ENCODE measurements around the gene PLOD3.

The PLOD3 gene

GRCh38 chr7:101163279-101164070 is 53.9 kb downstream of the PLOD3 start:
- DNase-seq: peak; percentile 39

- DNase-seq: no peak
These were observed 54.7 kb downstream of the PLOD3 start for GRCh38 chr7:101162551-101163278.

DNA sequence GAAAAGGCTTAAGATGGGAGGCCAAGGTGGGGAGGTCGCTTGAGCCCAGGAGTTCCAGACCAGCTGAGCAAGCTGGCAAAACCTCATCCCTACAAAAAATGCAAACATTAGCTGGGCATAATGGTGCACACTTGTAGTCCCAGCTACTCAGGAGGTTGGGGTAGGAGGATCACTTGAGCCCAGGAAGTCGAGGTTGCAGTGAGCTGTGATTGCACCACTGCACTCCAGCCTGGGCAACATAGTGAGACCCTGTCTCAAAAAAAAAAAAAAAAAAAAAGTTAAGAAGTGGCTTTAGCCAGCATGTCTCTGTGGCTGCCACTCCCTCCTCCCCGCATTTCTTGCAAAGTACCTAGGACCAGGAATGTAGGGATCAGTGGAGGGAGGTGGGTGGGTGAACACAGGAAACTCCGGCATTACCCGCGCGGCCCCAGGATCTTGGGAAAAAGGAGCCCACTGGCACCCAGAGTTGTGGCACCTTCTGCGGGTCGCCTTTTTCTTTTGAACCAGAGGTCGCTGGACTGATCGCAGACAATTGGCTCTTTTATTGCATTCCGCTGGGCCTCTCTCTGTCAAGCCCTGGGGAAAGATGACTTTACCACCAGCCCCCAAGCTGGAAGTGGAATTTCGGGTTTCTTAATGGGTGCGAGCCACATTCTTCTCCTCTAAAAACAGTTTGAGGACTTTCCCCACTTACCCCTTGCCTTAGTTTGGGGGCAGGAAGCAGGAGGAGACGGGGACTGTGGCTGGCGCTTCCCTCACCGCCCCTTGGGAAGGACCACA is 55.5 kb downstream of the PLOD3 start:
- no peak for DNase-seq

GRCh38 chr7:101160910-101161309 is 56.5 kb downstream of the PLOD3 start:
- no peak for DNase-seq

- no peak for DNase-seq
These were observed 57.4 kb downstream of the PLOD3 start for GRCh38 chr7:101159696-101160674.

DNA sequence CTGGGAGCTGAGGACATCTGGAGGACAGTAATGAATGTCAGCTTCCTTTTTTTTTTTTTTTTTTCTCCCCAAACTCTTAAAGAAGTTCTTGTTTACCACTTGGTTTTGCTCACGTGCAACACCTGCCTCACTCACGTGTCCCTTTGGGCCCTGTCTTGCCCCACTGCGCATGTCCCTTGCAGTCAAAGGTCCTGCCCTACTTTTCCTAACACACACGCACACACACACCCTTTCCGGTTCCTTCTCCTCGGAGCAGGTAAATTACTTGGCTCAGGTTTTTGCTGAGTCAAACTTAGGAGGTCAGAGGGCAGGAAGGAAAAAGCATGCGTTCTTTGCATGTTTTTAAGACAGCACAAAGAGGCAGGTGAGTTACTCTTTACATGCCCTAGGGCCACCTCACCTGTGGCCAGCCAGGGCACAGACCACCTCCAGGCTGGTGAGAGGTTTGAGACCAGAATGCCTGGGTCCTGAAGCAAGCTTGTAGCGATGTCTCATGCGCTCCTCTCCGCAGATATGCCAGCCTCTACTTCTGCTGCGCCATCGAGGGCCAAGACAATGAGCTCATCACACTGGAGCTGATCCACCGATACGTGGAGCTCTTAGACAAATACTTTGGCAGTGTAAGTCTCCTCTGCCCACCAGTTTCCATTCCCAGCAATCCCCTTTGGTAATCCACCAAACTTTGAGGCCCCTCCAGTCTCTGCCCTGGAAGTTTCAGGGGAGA is 60.4 kb downstream of the PLOD3 start:
- DNase-seq: no peak

- DNase-seq: no peak
These were observed 61.1 kb downstream of the PLOD3 start for GRCh38 chr7:101156277-101156676.

All from CD4-positive, alpha-beta T cell treated with Interleukin-10 for 1 hour (primary cell).